ENCODE measurements around the gene NUCKS1. TPM values are rescaled to one million over a fixed set of nuclear protein-coding genes. Genes with fewer than 3 reads are reported as not detected.

NUCKS1 gene
- total and polyA plus RNA-seq, 2 of the 13 experiments (the other 11 are each of a cell fraction or from before 2014, with no cell fraction given): 35.5 to 117 TPM

- TF ChIP-seq ZNF704 (CRISPR knock-in tag; IDR thresholded peaks at IDR 0.05; ENCODE audit: borderline replicate concordance): no peak
- TF ChIP-seq NR2F6 (IDR thresholded peaks at IDR 0.05): no peak
- peak; percentile 58 for TF ChIP-seq NR2F6 (CRISPR knock-in tag; IDR thresholded peaks at IDR 0.05)
- TF ChIP-seq ZNF253 (CRISPR knock-in tag; IDR thresholded peaks at IDR 0.05; ENCODE audit: borderline replicate concordance): no peak
- TF ChIP-seq, protein P1, sequence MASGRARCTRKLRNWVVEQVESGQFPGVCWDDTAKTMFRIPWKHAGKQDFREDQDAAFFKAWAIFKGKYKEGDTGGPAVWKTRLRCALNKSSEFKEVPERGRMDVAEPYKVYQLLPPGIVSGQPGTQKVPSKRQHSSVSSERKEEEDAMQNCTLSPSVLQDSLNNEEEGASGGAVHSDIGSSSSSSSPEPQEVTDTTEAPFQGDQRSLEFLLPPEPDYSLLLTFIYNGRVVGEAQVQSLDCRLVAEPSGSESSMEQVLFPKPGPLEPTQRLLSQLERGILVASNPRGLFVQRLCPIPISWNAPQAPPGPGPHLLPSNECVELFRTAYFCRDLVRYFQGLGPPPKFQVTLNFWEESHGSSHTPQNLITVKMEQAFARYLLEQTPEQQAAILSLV (CRISPR knock-in tag; IDR thresholded peaks at IDR 0.05; ENCODE audit: borderline replicate concordance): peak; percentile 67; the same call in 1 of the 2 replicates
- no peak for TF ChIP-seq FOXC1 (CRISPR knock-in tag; IDR thresholded peaks at IDR 0.05; ENCODE audit: borderline replicate concordance)
- 0 out of 2 replicates have a peak, but pooled peaks have one; percentile 54 for TF ChIP-seq CHCHD3 (CRISPR knock-in tag; IDR thresholded peaks at IDR 0.05)
- TF ChIP-seq ZNF670 (CRISPR knock-in tag; IDR thresholded peaks at IDR 0.05; ENCODE audit: borderline replicate concordance): peak; percentile 70
- TF ChIP-seq TRIM22 (IDR thresholded peaks at IDR 0.05): no peak
- TF ChIP-seq, protein P2, sequence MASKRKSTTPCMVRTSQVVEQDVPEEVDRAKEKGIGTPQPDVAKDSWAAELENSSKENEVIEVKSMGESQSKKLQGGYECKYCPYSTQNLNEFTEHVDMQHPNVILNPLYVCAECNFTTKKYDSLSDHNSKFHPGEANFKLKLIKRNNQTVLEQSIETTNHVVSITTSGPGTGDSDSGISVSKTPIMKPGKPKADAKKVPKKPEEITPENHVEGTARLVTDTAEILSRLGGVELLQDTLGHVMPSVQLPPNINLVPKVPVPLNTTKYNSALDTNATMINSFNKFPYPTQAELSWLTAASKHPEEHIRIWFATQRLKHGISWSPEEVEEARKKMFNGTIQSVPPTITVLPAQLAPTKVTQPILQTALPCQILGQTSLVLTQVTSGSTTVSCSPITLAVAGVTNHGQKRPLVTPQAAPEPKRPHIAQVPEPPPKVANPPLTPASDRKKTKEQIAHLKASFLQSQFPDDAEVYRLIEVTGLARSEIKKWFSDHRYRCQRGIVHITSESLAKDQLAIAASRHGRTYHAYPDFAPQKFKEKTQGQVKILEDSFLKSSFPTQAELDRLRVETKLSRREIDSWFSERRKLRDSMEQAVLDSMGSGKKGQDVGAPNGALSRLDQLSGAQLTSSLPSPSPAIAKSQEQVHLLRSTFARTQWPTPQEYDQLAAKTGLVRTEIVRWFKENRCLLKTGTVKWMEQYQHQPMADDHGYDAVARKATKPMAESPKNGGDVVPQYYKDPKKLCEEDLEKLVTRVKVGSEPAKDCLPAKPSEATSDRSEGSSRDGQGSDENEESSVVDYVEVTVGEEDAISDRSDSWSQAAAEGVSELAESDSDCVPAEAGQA (IDR thresholded peaks at IDR 0.05; ENCODE audit: low read depth): 0 out of 2 replicates have a peak, but pooled peaks have one; percentile 27
- TF ChIP-seq, protein P2 (CRISPR knock-in tag; IDR thresholded peaks at IDR 0.05; ENCODE audit: borderline replicate concordance): no peak
- TF ChIP-seq ZNF451 (CRISPR knock-in tag; IDR thresholded peaks at IDR 0.05): 0 out of 2 replicates have a peak, but pooled peaks have one; percentile 43
- peak; percentile 19; the same call in 1 of the 2 replicates for TF ChIP-seq ZNF431 (CRISPR knock-in tag; IDR thresholded peaks at IDR 0.05; ENCODE audit: borderline replicate concordance, low read depth)
- TF ChIP-seq ZNF556 (CRISPR knock-in tag; IDR thresholded peaks at IDR 0.05; ENCODE audit: borderline replicate concordance): peak; percentile 75; the same call in 1 of the 2 replicates
- peak; percentile 72; the same call in 1 of the 2 replicates for TF ChIP-seq ARNT2 (CRISPR knock-in tag; IDR thresholded peaks at IDR 0.05; ENCODE audit: low read depth)
- TF ChIP-seq ZIK1 (CRISPR knock-in tag; IDR thresholded peaks at IDR 0.05; ENCODE audit: borderline replicate concordance, low read depth): 0 out of 2 replicates have a peak, but pooled peaks have one; percentile 26
Measured at GRCh38 chr1:205749234-205750137, 496 bp downstream of the NUCKS1 start (continued).

Measured in HepG2 (cell line).